ENCODE measurements around the gene ANTXR2.
"Not testable (repeated sequence)": the region's sequence is repeated elsewhere in the genome, so short reads cannot be mapped to it uniquely, and the experiment has no call there.

ANTXR2 gene

GRCh38 chr4:80029364-80029763 lies 43.7 kb downstream of the ANTXR2 start:
- no peak for DNase-seq (ENCODE audit: extremely low read depth in 1 of 2, low read depth in 1 of 2)

DNA sequence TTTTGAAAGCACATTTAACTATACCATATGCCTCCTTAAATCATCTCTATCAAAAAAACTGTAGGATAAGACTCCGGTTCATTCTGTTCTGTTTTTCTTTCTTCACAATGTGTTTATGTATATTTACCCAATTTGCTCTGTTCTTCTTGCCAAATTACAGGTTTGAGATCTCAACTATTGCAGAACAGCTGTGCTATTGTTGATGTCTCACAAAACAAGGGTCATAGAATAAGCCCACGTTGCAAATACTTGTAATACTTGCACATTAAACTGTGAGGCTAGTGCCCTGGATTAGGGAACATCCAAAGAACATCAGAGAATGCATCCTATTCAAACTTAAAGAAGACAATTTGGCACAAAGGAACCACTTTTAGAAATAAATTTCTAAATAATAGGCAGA lies 45.4 kb downstream of the ANTXR2 start:
- DNase-seq (ENCODE audit: extremely low read depth in 1 of 2, low read depth in 1 of 2), result no peak

GRCh38 chr4:80026100-80026499 lies 46.9 kb downstream of the ANTXR2 start:
- no peak for DNase-seq (ENCODE audit: extremely low read depth in 1 of 2, low read depth in 1 of 2)

- no peak for DNase-seq (ENCODE audit: extremely low read depth in 1 of 2, low read depth in 1 of 2)
Observed at GRCh38 chr4:80024335-80024734, 48.7 kb downstream of the ANTXR2 start.

DNA sequence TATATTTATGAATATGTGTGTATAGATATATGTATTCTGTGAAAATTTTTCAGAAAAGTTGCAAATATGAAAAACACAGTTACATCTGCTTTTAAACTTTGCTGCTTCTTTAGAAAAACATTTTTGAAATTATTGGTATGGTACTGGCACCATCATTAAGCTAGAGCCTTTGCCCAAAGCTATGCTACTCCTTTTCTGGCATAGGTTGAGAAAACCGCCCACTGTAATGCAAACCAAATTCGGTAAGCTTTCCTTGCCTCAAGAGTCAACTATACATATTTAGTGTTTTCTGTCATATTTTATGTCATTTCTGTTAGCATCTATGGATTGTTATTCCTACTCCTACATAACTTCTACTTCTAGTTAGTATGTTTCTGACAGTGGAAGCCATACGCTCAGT lies 50.7 kb downstream of the ANTXR2 start:
- DNase-seq (ENCODE audit: extremely low read depth in 1 of 2, low read depth in 1 of 2), result no peak

- DNase-seq (ENCODE audit: extremely low read depth in 1 of 2, low read depth in 1 of 2), result no peak
Observed at GRCh38 chr4:80017125-80017854, 55.7 kb downstream of the ANTXR2 start.

DNA sequence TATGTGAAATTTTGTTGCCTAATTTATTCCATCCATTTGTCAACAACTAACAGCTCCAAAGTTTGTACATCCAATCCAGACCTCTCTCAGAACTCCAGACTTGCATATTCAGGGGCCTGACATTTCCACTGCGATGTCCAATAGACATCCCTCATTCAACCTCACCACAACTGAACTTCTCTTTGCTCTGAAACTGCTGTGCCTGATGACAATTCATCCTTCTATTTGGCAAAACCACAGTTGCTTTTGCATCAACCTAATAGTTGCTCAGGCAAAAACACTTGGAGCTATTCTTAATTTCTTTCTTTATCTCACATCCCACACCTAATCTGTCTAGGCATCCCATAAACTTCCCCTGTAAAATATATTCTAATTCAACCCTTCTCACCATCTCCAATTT lies 56.5 kb downstream of the ANTXR2 start:
- DNase-seq (ENCODE audit: extremely low read depth in 1 of 2, low read depth in 1 of 2), result no peak

GRCh38 chr4:80015407-80016189 lies 57.4 kb downstream of the ANTXR2 start:
- no peak for DNase-seq (ENCODE audit: extremely low read depth in 1 of 2, low read depth in 1 of 2)

GRCh38 chr4:80014531-80014930 lies 58.5 kb downstream of the ANTXR2 start:
- no peak for DNase-seq (ENCODE audit: extremely low read depth in 1 of 2, low read depth in 1 of 2)

DNA sequence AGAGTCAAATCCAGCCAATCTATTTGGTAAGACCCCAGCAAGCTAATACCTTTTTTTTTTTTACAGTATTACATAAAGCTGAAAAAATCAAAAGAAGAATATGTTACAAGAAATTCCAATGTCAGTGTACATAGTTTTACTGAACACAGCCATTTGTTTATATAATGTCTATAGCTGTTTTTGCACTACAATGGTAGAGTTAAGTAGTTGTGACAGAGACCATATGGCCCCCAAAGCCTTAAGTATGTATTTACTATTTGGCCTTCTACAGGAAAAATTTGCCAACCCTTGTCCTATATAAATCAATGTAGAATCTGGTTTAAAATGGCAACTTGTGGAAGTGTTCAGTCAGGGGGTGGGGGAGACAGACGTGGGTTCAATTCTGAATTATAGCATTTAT lies 60.7 kb downstream of the ANTXR2 start:
- DNase-seq (ENCODE audit: extremely low read depth in 1 of 2, low read depth in 1 of 2), result no peak

- DNase-seq (ENCODE audit: extremely low read depth in 1 of 2, low read depth in 1 of 2), result no peak
Observed at GRCh38 chr4:80011636-80012236, 61.3 kb downstream of the ANTXR2 start.

DNA sequence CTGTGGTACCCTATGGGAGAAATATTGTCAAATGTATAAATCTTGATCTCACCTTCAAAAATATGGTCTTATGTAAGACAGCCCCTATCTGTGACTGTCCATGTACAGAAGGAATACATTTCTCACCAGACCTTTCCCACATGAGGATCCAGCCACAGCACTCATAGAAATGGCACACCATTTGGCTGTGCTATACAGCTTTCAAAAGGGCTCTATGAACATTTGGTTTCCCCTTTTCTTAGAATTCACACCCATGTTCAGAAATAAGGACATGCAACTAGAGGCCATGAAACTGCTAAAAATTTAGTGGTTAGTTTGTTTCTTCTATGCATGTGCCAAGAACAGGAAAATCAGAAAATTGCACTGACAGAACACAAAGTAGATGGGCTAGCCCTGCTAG lies 62.7 kb downstream of the ANTXR2 start:
- DNase-seq (ENCODE audit: extremely low read depth in 1 of 2, low read depth in 1 of 2), result no peak

DNA sequence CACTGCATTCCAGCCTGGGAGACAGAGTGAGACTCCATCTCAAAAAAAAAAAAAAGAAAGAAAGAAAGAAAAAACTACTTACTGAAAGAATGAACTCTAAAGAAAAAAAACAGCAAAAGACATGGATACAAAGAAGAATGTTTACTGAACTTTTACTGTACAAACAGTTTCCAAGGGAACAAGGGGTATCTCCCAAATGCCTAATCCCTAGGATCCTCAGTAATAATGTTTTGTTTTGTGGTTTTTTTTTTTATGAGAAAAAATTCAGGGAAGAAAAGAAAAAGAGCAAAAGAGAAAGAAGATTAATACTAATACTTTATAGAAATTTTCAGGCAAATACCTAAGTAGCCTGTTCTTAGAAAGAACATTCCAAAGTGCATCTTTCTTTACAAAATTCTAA lies 63.2 kb downstream of the ANTXR2 start:
- no peak for DNase-seq (ENCODE audit: extremely low read depth in 1 of 2, low read depth in 1 of 2)

- DNase-seq (ENCODE audit: extremely low read depth in 1 of 2, low read depth in 1 of 2), result no peak
Observed at GRCh38 chr4:80008971-80009370, 64.1 kb downstream of the ANTXR2 start.

DNA sequence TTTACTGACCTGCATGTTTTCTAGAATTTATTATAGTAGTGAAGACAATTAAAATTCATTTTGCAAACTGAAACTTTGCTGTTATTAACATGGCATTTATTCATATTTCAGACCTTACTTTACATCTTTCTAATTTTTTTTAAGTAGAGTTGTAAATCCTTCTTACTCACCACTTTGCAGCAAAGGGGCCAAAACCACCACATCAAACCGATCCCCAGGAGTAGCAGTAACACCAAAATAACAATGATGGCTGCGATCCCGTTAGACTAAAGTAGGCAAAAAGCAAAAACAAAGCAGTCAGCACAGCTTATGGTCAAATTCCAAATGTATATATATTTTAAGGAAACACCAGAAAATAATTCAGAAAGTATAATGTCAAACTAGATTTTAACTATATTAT lies 64.7 kb downstream of the ANTXR2 start:
- DNase-seq (ENCODE audit: extremely low read depth in 1 of 2, low read depth in 1 of 2), result no peak

- no peak for DNase-seq (ENCODE audit: extremely low read depth in 1 of 2, low read depth in 1 of 2)
Observed at GRCh38 chr4:80007745-80008149, 65.3 kb downstream of the ANTXR2 start.

DNA sequence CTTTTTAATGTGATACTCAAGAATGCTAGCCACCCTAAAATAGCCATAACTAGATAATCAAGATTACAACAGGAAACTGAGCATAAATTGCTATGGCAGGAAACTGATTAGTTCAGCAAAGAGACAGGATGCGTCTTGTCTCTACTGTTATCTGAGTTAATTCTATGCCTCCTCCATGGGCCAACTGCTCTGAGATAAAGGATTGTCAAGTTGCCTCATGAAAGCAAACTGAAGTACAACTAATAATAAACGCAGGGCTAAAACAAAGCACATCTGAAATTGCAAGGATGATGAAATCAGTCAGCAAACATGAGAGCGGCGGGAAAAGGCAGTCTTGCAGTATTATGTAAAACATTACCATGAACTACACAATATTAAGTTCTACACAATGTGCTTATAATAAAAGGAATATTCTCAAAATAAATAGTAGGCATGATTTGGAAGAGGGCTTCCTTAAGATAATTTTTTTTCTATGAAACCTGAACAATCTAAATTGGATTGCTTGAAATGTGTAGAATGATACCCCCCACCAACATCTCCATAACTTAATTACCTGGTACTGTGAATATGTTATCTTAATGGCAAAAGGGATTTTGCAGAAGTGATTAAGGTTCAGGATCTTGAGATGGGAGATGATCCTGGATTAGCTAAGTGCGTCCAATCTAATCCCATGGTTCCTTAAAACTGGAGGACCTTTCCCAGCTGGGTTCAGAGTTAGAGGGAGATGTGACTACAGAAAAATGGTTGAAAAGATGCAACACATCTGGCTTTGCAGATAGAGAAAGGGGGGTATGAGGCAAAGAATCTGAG lies 65.9 kb downstream of the ANTXR2 start:
- DNase-seq (ENCODE audit: extremely low read depth in 1 of 2, low read depth in 1 of 2), result no peak

DNA sequence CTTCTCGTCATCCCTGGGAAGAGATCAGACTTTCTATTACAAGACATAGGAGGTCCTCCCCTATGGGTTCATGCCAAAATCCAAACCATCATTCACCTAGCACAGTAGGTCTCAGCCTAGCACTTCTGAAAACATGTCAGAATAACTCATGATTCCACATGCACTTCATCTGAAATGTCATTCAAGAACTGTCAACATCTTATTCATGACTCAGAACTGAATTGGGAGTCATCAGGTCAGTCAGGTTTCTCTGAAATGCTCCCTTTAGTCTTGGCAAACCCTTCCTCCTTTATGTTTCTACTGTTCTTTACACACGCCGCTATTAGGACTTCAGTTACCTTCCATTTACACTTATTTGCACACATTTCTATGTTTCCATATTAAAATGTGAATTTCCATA lies 67.2 kb downstream of the ANTXR2 start:
- no peak for DNase-seq (ENCODE audit: extremely low read depth in 1 of 2, low read depth in 1 of 2)

GRCh38 chr4:80004319-80004718 lies 68.7 kb downstream of the ANTXR2 start:
- DNase-seq (ENCODE audit: extremely low read depth in 1 of 2, low read depth in 1 of 2), result no peak

- DNase-seq (ENCODE audit: extremely low read depth in 1 of 2, low read depth in 1 of 2), result not testable (repeated sequence)
Observed at GRCh38 chr4:80002559-80002958, 70.5 kb downstream of the ANTXR2 start.

DNA sequence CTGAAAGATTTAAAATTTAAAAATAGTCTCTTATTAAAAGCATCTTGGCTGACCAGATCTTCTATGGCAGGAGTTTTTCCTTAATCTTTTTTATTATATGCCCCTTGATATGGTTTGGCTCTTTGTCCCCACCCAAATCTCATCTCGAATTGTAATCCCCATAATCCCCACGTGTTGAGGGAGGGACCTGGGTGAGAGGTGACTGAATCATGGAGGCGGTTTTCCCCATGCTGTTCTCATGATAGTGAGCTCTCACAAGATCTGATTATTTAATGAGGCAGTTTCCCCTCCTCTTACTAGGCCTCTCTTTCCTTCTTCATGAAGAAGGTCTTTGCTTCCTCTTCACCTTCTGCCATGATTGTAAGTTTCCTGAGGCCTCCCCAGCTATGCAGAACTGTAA lies 74.0 kb downstream of the ANTXR2 start:
- DNase-seq (ENCODE audit: extremely low read depth in 1 of 2, low read depth in 1 of 2), result not testable (repeated sequence)

Measured in activated CD8-positive, alpha-beta memory T cell treated with anti-CD3 and anti-CD28 coated beads for 1 hour (primary cell).